Measurements from ENCODE around the gene TMEM175. TPM values are rescaled to one million over a fixed set of nuclear protein-coding genes. Genes with fewer than 3 reads are reported as not detected.
A peak's percentile ranks its signal among the peaks of the same experiment; 100 is the strongest.

Gene TMEM175
- total RNA-seq, 3 donors from 2014 or later = 30.1 to 39.0 (median 37.5) TPM

DNA sequence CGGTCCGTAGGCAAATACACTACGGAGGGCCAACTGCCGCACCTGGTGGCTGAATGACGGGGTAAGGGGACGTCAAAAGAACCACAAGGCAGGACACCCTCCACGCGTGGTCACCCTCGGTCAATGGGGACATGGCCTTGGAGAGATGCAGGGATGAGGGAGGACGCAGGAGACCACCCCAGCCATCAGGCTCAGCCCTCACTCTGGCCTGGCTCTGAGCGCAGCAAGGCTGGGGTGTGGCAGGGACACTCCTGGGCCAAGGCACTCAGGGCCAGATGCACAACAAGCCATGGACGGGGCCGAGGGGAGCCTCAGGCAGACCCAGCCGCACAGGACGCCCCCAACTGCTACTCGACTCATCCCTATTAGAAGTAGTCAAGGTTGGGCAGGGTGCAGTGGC lies 36.7 kb upstream of the TMEM175 start:
- Histone ChIP-seq H3K4me1 (ENCODE audit: low read depth) (no peaks in the 10 kb centered on the region), H3K4me3 (no peak overlapping the region), H3K36me3 (ENCODE audit: low read depth) (peaks cover 4% of the 10 kb centered on the region), H3K9me3 (no peaks in the 10 kb centered on the region)
- DNase-seq = no peak
- ATAC-seq = no peak
- TF ChIP-seq, protein P1, sequence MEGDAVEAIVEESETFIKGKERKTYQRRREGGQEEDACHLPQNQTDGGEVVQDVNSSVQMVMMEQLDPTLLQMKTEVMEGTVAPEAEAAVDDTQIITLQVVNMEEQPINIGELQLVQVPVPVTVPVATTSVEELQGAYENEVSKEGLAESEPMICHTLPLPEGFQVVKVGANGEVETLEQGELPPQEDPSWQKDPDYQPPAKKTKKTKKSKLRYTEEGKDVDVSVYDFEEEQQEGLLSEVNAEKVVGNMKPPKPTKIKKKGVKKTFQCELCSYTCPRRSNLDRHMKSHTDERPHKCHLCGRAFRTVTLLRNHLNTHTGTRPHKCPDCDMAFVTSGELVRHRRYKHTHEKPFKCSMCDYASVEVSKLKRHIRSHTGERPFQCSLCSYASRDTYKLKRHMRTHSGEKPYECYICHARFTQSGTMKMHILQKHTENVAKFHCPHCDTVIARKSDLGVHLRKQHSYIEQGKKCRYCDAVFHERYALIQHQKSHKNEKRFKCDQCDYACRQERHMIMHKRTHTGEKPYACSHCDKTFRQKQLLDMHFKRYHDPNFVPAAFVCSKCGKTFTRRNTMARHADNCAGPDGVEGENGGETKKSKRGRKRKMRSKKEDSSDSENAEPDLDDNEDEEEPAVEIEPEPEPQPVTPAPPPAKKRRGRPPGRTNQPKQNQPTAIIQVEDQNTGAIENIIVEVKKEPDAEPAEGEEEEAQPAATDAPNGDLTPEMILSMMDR (IDR thresholded peaks at IDR 0.05) = no peak
- intact Hi-C loops (cut with DNase I, micrococcal nuclease) = no loop called here

DNA sequence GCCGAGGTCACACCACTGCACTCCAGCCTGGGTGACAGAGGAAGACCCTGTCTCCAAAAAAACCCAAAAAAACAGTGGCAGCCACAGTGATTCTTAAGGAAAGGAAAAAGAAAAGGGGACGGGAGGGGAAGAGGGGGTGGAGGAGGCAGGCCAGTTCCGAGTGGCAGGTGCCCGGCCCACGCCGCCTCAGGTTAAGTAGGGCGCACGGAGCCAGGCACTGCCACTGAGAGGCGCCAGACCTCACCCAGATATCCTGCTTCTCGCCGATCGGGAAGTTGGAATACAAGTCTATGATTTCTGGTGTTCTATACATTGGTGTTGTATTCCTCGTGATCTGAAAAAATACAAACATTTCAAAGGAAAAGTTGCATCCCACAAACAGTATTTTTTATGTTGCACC lies 36.0 kb upstream of the TMEM175 start:
- Histone ChIP-seq H3K4me1 (ENCODE audit: low read depth) (no peaks in the 10 kb centered on the region), H3K36me3 (ENCODE audit: low read depth) (peaks cover 4% of the 10 kb centered on the region), H3K4me3 (no peak overlapping the region), H3K9me3 (no peaks in the 10 kb centered on the region)
- ATAC-seq (no peak), DNase-seq (no peak)
- TF ChIP-seq, protein P1 (IDR thresholded peaks at IDR 0.05) = no peak
- intact Hi-C loops (cut with DNase I, micrococcal nuclease) = no loop called here

DNA sequence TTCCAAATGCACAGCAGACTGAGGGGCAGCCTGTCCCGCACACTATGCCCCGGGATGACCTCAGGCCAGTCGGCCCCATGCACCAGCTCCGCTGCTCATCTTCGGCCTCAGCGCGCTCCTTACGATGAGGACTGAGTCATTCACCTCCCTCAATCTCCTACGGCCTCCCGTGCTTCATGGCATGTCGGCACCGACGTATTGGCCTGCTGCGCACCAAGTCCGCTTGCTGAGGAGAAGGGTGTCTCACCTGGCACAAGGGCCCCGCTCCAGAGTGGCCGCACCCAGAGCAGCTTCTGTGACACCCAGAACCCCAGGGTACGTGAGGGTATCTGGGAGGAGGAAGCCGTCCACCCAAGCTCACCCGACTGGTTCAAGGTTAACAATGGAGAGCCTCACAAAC lies 35.6 kb upstream of the TMEM175 start:
- ATAC-seq (no peak), DNase-seq (peak in 1 of 3 donors; percentile 47)
- Histone ChIP-seq H3K4me1 (ENCODE audit: low read depth) (no peaks in the 10 kb centered on the region), H3K36me3 (ENCODE audit: low read depth) (peaks cover 4% of the 10 kb centered on the region), H3K4me3 (no peak overlapping the region), H3K9me3 (no peaks in the 10 kb centered on the region)
- TF ChIP-seq, protein P1 (IDR thresholded peaks at IDR 0.05) = no peak
- intact Hi-C loops (cut with DNase I, micrococcal nuclease) = no loop called here

DNA sequence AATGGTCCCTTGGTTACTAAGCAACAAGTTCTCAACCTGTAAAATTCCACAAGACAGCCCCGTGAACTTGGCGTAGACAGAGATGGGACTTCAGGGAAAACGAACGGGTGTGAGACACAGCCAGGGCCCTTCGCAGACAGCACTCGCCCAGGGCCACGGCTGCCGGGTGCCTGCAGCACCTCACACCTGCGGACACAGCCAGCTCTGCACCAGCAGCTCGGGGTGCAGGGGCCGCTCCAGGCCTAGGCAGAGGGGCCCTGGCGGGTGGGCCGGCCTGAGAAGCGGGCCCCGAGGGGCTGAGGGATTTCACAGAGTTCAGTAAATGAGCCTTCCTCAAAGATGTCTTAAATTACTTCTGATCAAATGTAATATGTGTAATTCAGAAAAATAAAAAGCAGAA lies 34.1 kb upstream of the TMEM175 start:
- peaks cover 4% of the 10 kb centered on the region for H3K36me3 ChIP-seq (ENCODE audit: low read depth)
- no peaks in the 10 kb centered on the region for H3K4me1 ChIP-seq (ENCODE audit: low read depth)
- no peaks in the 10 kb centered on the region for H3K9me3 ChIP-seq
- peak in 1 of 3 donors; percentile 22 for DNase-seq
- intact Hi-C loops (cut with DNase I, micrococcal nuclease) = no loop called here
- no peak for ATAC-seq
- no peak overlapping the region for H3K4me3 ChIP-seq
- TF ChIP-seq, protein P1 (IDR thresholded peaks at IDR 0.05) = no peak

- no peaks in the 10 kb centered on the region for H3K36me3 ChIP-seq (ENCODE audit: low read depth)
- H3K4me3 ChIP-seq = no peak overlapping the region
- TF ChIP-seq, protein P1 (IDR thresholded peaks at IDR 0.05) = no peak
- intact Hi-C loops (cut with DNase I, micrococcal nuclease) = no loop called here
- no peaks in the 10 kb centered on the region for H3K4me1 ChIP-seq (ENCODE audit: low read depth)
- H3K9me3 ChIP-seq = no peaks in the 10 kb centered on the region
- no peak for ATAC-seq
- peak in 1 of 3 donors; percentile 43 for DNase-seq
Measured at GRCh38 chr4:898869-899555, 33.2 kb upstream of the TMEM175 start.

GRCh38 chr4:899556-899906 lies 32.7 kb upstream of the TMEM175 start:
- DNase-seq = no peak
- no peaks in the 10 kb centered on the region for H3K36me3 ChIP-seq (ENCODE audit: low read depth)
- intact Hi-C loops (cut with DNase I, micrococcal nuclease) = no loop called here
- no peaks in the 10 kb centered on the region for H3K4me1 ChIP-seq (ENCODE audit: low read depth)
- no peak for ATAC-seq
- H3K9me3 ChIP-seq = no peaks in the 10 kb centered on the region
- TF ChIP-seq, protein P1 (IDR thresholded peaks at IDR 0.05) = no peak
- H3K4me3 ChIP-seq = no peak overlapping the region

Data from mucosa of descending colon (tissue), 3 donors.